ENCODE measurements around the gene NPHP4.

The NPHP4 gene

GRCh38 chr1:5970610-5971273 is 21.5 kb downstream of the NPHP4 start:
- no peak for DNase-seq

GRCh38 chr1:5969168-5969567 is 23.1 kb downstream of the NPHP4 start:
- DNase-seq, result no peak

DNA sequence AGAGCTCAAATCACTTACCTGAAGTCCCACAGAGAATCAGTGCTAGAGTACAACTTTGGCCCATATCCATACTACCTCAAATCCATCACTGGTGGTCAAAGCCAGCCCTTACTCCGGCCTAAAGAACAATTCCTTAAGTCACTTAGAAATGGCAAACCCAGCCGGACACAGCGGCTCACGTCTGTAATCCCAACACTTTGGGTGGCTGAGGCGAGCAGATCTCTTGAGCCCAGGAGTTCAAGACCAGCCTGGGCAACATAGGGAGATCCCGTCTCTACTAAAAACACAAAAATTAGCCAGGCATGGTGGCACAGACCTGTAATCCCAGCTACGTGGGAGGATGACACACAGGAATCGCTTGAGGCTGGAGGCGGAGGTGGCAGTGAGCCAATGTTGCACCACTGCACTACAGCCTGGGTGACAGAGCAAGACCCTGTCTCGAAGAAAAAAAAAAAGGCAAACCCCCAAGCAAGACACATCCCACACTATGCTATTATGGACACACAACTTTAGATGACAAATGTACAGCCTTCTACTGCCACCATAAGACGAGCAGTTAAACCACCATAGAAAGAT is 24.0 kb downstream of the NPHP4 start:
- no peak for DNase-seq

DNA sequence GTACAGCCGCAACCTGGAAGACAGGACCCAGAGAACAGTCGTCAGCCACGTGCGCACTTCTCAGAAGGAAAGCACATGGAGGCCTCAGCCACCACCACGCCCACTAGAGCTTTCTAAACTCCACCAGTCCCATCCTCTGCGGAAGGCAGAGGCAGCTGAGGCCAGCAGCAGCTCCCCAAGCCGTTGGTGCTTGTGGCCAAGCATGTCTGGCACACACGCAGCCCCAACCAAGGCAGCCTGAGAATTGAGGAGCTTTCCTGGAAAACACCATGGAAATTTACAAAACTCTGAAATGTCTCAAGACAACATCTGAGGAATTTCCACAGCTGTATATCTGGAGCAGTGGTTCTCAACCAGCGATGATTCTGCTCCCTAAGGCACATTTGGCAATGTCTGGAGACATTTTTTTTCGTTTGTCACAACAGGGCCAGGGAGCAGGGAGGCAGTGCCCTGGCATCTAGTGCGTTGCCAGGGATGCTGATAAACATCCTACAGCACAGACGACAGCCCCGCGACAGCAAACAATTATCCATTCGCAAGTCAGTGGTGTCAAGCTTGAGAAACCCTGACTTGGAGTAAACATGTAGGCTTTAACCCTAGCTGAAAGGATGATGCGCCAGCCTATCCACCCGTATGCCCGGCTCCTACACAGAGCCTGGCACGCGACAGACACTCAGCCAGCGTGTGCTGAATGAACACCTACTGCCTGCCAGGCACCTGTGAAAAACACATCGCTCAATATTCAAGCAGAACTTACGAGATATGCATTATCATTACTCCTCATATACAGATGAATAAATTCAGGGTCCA is 24.7 kb downstream of the NPHP4 start:
- DNase-seq, result no peak

GRCh38 chr1:5966543-5967205 is 25.6 kb downstream of the NPHP4 start:
- DNase-seq, result no peak

GRCh38 chr1:5965586-5966131 is 26.6 kb downstream of the NPHP4 start:
- no peak for DNase-seq

DNA sequence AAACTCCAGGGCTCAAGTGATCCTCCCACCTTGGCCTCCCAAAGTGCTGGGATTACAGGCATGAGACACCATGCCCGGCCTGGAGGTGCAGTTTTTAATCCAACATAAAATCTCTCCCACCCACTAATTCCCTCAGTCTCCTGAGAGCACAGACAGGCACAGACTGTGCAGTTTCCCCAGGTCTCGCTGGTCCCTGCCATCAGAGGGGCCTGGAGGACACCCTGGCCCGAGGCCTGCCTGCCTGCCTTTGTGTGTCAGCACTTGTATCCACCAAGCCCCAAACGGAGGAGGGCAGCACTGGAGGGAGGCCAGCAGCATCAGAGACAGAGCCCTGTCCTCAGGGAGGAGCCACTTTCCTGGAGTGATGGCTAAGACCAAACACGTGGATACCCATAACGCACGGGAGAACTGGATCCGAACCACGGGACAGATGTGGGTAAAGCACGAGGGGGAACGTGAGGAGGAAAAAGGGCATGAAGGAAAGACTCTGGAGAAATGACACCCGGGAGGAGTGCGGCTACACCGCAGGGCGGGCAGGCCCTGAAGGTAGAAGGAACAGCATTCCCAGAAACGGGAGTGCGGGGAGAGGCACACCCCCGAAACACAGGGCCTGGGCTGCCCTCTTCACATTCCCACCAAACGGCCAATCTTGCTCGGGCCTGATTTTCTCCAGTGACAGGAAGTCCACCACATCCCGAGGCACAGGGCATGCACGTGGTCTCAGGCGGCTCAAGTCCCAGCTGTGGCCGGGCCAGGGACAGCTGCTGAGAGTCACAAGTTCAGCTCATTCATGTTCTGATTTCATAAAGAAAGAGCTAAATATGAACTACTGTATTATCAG is 29.7 kb downstream of the NPHP4 start:
- no peak for DNase-seq

GRCh38 chr1:5961601-5962000 is 30.6 kb downstream of the NPHP4 start:
- no peak for DNase-seq

- DNase-seq, result no peak
These were observed 31.9 kb downstream of the NPHP4 start for GRCh38 chr1:5960336-5960735.

GRCh38 chr1:5959667-5960230 is 32.5 kb downstream of the NPHP4 start:
- DNase-seq, result no peak

- DNase-seq, result no peak
These were observed 33.1 kb downstream of the NPHP4 start for GRCh38 chr1:5959087-5959486.

GRCh38 chr1:5956022-5956830 is 36.0 kb downstream of the NPHP4 start:
- no peak for DNase-seq

DNA sequence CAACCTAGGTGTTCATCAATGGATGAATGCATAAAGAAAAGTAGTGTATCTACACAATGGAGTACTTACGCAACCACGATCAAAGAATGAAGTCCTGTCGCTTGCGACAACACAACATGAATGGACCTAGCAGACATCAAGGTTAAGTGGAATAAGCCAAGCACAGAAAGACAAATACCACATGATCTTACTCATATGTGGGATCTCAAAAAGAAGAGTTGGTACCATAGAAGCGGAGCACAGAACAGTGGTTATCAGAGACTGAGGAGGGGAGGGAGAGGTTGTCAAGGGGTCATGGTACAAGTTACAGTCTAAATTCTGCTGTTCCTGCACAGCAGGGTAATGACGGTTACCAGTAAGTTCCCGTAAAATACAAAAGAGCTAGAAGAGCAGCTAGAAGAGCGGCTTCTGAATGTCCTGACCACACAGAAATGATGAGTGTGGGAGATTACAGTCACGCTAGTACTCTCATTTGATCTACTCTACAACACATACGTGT is 36.7 kb downstream of the NPHP4 start:
- no peak for DNase-seq

DNA sequence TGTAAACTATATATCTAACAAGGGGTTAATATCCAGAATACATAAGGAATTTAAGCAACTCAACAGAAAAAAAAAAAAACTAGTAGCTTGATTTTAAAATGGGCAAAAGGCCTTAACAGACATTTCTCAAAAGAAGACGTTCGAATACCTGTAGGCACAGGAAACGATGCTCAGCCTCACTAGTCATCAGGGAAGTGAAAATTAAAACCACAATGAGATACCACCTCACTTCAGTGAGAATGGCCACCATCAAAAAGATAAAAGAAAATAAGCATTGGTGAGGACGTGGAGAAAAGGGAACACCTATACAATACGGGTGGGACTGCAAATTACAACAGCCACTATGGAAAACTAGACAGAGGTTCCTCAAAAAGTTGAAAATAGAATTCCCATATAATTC is 37.3 kb downstream of the NPHP4 start:
- no peak for DNase-seq

DNA sequence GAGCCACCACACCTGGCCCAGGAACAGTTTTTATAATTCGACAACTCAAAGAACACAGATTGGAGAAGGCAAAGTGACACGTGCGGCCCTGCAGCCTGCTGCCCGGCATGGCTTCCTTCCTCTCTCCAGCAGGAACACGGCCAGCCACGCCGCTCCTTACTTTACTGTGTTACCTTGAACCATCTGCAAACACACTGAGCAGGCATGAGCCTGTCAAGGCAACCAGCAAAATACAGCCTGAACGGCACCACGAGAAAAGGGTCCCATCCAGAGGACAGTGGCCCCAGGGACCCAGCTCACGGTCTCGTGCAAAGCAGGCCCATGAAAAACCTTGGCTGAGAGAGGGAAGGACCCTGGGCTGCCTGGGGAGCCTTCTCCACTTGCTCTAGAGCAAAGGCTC is 38.8 kb downstream of the NPHP4 start:
- no peak for DNase-seq

DNA sequence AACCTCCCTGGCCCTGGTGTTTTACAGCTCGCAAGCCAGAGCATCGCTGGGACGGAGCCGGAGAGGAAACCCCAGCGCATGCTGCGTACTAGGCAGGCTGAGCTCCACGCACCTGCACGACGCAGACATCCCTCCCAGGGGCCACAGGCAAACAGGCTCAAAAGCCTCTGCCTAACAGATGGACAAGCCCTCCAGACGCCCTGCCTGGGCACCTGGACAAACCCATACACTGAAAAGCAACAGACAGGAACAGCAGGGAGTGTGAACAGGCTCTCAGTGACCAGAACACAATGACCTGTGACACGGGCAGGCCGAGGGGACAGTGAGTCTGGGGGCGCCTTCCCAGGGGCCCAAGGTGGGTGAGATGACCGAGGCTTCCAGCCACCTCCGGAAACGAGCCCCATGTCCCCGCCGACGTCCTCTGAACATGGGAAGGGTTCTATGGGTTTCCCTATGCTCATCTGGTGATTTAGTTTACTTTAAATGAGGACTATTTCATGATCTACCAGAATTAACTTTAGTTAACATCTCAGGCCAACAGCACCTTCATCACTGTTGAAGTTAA is 40.3 kb downstream of the NPHP4 start:
- no peak for DNase-seq

DNA sequence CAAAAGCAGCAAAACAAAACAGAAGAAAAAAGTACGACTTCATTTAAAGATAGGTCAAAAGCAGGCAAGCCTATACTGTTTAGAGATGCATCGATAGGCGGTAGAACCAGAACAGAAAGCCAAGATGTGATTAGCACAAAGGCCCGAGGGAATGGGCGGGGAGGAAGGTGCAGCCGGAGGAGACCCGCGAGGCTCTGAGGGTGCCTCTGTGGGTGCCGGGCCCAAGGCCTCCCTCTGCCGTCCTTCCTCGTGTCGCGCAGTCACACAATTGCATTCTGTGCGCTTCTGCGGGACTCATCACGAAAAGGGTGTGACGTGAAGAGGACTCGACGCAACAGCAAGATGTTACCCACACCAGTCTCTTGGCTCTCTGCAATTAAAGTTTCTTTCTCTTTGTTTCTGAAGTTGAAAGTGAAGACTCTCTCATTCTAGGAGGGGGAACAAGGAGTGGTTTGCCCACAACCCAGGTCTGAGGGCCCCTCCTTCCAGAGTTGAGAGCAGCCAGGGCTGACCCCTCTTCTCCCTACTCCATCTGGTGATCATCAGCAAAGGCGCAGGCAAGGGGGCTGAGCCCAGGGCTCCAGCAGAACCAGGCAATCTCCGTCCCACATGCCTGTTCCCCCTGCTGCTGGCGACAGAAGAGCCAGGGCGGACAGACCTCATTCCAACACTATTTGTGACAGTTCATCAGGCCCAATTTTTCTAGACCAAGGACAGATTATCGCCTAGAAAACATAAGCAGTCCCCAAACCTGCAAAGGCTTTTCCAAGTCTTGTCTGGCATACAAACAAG is 41.0 kb downstream of the NPHP4 start:
- DNase-seq, result no peak

- DNase-seq, result no peak
These were observed 41.9 kb downstream of the NPHP4 start for GRCh38 chr1:5950201-5950895.

DNA sequence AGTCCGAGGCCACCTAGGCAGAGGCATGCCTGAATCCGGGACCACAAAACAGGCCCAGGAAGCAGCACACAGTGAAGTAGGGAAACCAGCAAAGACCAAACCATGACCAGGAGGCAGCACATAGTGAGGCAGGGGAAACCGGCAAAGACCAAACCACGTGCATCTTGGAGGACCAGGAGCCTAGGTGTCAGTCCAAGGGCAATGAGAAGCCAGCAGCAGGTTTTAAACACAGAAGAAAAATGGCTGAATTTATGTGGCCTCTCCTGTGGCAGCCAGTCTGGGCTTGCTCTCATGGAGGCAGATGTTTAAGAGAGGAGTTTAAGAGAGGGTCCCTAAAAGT is 42.5 kb downstream of the NPHP4 start:
- DNase-seq, result no peak
